ENCODE data around the gene SENP1. TPM values are rescaled to one million over a fixed set of nuclear protein-coding genes. Genes with fewer than 3 reads are reported as not detected.

SENP1 gene
- polyA plus RNA-seq, 3 donors, result 5.2 to 8.0 (median 6.0) TPM

- Histone ChIP-seq H3K36me3 (replicated peaks in 1 of 2; ENCODE audit: control insufficient read depth in 1 of 2, insufficient read depth in 2 of 2, low read length in 2 of 2) (peaks cover 4 to 7% of the 10 kb centered on the region in 2 donors), H3K4me1 (ENCODE audit: control insufficient read depth in 1 of 2, insufficient read depth in 2 of 2, low read length in 2 of 2) (no peaks in the 10 kb centered on the region), H3K79me2 (ENCODE audit: insufficient read depth, low read length) (no peaks in the 10 kb centered on the region), H3K27ac (ENCODE audit: low read depth in 1 of 2, low read length in 2 of 2) (no peak overlapping the region), H2AFZ (ENCODE audit: insufficient read depth, low read depth, low read length, poor library complexity, severe bottlenecking) (no peak overlapping the region), H4K20me1 (ENCODE audit: insufficient read depth, low read length) (no peaks in the 10 kb centered on the region), H3K27me3 (ENCODE audit: control insufficient read depth in 2 of 2, insufficient read depth in 2 of 2, low read length in 2 of 2) (no peaks in the 10 kb centered on the region), H3K9me3 (replicated peaks in 1 of 2; ENCODE audit: control insufficient read depth in 1 of 2, insufficient read depth in 1 of 2, low read length in 2 of 2) (no peaks in the 10 kb centered on the region), H3K4me3 (replicated peaks in 1 of 3; ENCODE audit: low read depth in 2 of 3, low read length in 3 of 3) (no peak overlapping the region), H3K4me2 (replicated peaks; ENCODE audit: extremely low read depth, low read length, poor library complexity, severe bottlenecking) (no peak overlapping the region), H3K9ac (ENCODE audit: insufficient read depth, low read length, poor library complexity, severe bottlenecking) (no peak overlapping the region)
- Mint-ChIP-seq H3K4me1 (no peaks in the 10 kb centered on the region), H3K36me3 (peaks cover 0 to 11% of the 10 kb centered on the region in 2 donors), H3K27ac (no peak overlapping the region), H3K27me3 (ENCODE audit: low read depth in 3 of 3) (peaks cover 0 to 2% (median 2%) of the 10 kb centered on the region in 3 donors), H3K9me3 (no peaks in the 10 kb centered on the region), H3K4me3 (no peak overlapping the region)
- WGBS (ENCODE audit: insufficient coverage), result no CpG with 5 or more reads among the region's 1 CpG
- TF ChIP-seq CTCF (IDR thresholded peaks at IDR 0.05), result no peak
- DNase-seq, result no peak
- intact Hi-C loops (cut with micrococcal nuclease), result no loop called here
These were observed 23.5 kb upstream of the SENP1 start for GRCh38 chr12:48129376-48129775.

- H3K4me3 ChIP-seq (replicated peaks in 1 of 3; ENCODE audit: low read depth in 2 of 3, low read length in 3 of 3), result no peak overlapping the region
- Mint-ChIP-seq H3K9me3 (no peaks in the 10 kb centered on the region), H3K4me3 (no peak overlapping the region), H3K27ac (no peak overlapping the region), H3K36me3 (peaks cover 0 to 7% of the 10 kb centered on the region in 2 donors), H3K4me1 (no peaks in the 10 kb centered on the region), H3K27me3 (ENCODE audit: low read depth in 3 of 3) (peaks cover 0 to 2% (median 0%) of the 10 kb centered on the region in 3 donors)
- H3K36me3 ChIP-seq (replicated peaks in 1 of 2; ENCODE audit: control insufficient read depth in 1 of 2, insufficient read depth in 2 of 2, low read length in 2 of 2), result peaks cover 0 to 1% of the 10 kb centered on the region in 2 donors
- no peaks in the 10 kb centered on the region for H3K27me3 ChIP-seq (ENCODE audit: control insufficient read depth in 2 of 2, insufficient read depth in 2 of 2, low read length in 2 of 2)
- H3K4me2 ChIP-seq (replicated peaks; ENCODE audit: extremely low read depth, low read length, poor library complexity, severe bottlenecking), result no peak overlapping the region
- no peak overlapping the region for H3K9ac ChIP-seq (ENCODE audit: insufficient read depth, low read length, poor library complexity, severe bottlenecking)
- no peak overlapping the region for H2AFZ ChIP-seq (ENCODE audit: insufficient read depth, low read depth, low read length, poor library complexity, severe bottlenecking)
- no peaks in the 10 kb centered on the region for H3K9me3 ChIP-seq (replicated peaks in 1 of 2; ENCODE audit: control insufficient read depth in 1 of 2, insufficient read depth in 1 of 2, low read length in 2 of 2)
- intact Hi-C loops (cut with micrococcal nuclease), result no loop called here
- no peak overlapping the region for H3K27ac ChIP-seq (ENCODE audit: low read depth in 1 of 2, low read length in 2 of 2)
- TF ChIP-seq CTCF (IDR thresholded peaks at IDR 0.05), result no peak
- no peak for DNase-seq
- no peaks in the 10 kb centered on the region for H3K79me2 ChIP-seq (ENCODE audit: insufficient read depth, low read length)
- no peaks in the 10 kb centered on the region for H4K20me1 ChIP-seq (ENCODE audit: insufficient read depth, low read length)
- no CpG with 5 or more reads among the region's 1 CpG for whole genome bisulfite sequencing (ENCODE audit: insufficient coverage)
- no peaks in the 10 kb centered on the region for H3K4me1 ChIP-seq (ENCODE audit: control insufficient read depth in 1 of 2, insufficient read depth in 2 of 2, low read length in 2 of 2)
These were observed 22.9 kb upstream of the SENP1 start for GRCh38 chr12:48128800-48129199.

All from CD14-positive monocyte (primary cell).